ENCODE data around the gene PROSER3. TPM values are rescaled to one million over a fixed set of nuclear protein-coding genes. Genes with fewer than 3 reads are reported as not detected.

The PROSER3 gene
- total RNA-seq, 1 experiment from 2014 or later, result 37.3 TPM

DNA sequence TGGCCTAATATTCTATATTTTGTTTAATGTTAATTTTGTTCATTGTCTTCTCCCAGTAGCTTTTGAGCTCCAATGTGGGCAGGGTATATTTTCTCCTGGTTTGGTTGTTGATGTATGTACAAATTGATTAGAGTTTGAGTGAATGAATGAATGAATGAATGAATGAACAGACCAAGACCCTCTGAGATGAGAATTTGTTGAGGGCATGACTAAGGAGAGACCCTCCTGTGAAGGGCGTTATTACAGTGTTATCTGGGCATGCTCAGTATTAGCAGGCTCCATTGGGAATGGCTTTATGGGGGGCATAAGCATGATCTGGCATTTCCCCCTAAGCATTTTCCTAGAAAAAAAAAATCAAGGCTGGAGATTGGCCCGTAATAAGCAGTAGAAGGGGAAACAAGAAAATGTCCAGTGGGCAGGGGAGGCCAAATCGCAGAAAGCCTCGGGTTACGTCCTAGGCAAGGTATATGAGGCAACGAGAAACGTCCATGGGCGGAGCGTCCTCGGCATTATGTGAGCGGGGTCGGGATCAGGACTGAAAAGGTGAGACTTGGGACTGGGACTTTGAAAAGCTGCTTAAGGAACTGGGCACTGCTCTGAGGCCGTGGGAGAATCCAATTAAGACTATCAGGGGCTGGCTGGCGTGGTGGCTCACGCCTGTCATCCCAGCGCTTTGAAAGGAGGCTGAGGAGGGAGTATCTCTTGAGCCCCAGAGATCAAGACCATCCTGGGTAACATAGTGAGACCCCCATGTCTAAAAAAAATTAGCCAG is 16.5 kb downstream of the PROSER3 start:
- ChIA-PET CTCF (no interaction called here), POLR2A (interaction anchor here (0.9 to 1.5 kb wide), 2 partner anchors 26 to 34 kb away, joined by 3 to 7 read pairs; partner anchors contain the start of gene LIN37)
- peaks cover 6% of the 10 kb centered on the region for H3K36me3 Mint-ChIP-seq (ENCODE audit: insufficient read depth, unreplicated experiment)
- no peak for DNase-seq (ENCODE audit: unreplicated experiment)
- TF ChIP-seq CTCF (IDR thresholded peaks at IDR 0.05; ENCODE audit: unreplicated experiment), result no peak
- H3K4me3 Mint-ChIP-seq (ENCODE audit: unreplicated experiment), result peak overlapping the region; percentile 79
- H3K27me3 Mint-ChIP-seq (ENCODE audit: insufficient read depth, unreplicated experiment), result no peaks in the 10 kb centered on the region
- peaks cover 17% of the 10 kb centered on the region for H3K4me1 Mint-ChIP-seq (ENCODE audit: insufficient read depth, unreplicated experiment)
- BruUV-seq (replicated peaks), result no TSS peak
- intact Hi-C loops (cut with micrococcal nuclease), result loop anchor here (10.0 kb wide), 1 partner anchor 160 kb away; the partner anchor contains the start of gene LRFN3
- H3K9me3 Mint-ChIP-seq (ENCODE audit: unreplicated experiment), result no peaks in the 10 kb centered on the region
- no peak overlapping the region for H3K27ac Mint-ChIP-seq (ENCODE audit: low read depth, unreplicated experiment)

- Mint-ChIP-seq H3K36me3 (ENCODE audit: insufficient read depth, unreplicated experiment) (peaks cover 6% of the 10 kb centered on the region), H3K4me3 (ENCODE audit: unreplicated experiment) (peak overlapping the region; percentile 79), H3K27me3 (ENCODE audit: insufficient read depth, unreplicated experiment) (no peaks in the 10 kb centered on the region), H3K27ac (ENCODE audit: low read depth, unreplicated experiment) (no peak overlapping the region), H3K4me1 (ENCODE audit: insufficient read depth, unreplicated experiment) (peaks cover 17% of the 10 kb centered on the region), H3K9me3 (ENCODE audit: unreplicated experiment) (no peaks in the 10 kb centered on the region)
- BruUV-seq (replicated peaks), result no TSS peak
- DNase-seq (ENCODE audit: unreplicated experiment), result no peak
- no peak for TF ChIP-seq CTCF (IDR thresholded peaks at IDR 0.05; ENCODE audit: unreplicated experiment)
- POLR2A ChIA-PET, result interaction anchor here (1.5 kb wide), 1 partner anchor 27 kb away, joined by 7 read pairs; the partner anchor contains the start of gene LIN37
- CTCF ChIA-PET, result no interaction called here
- intact Hi-C loops (cut with micrococcal nuclease), result loop anchor here (10.0 kb wide), 1 partner anchor 160 kb away; the partner anchor contains the start of gene LRFN3
These were observed 17.0 kb downstream of the PROSER3 start for GRCh38 chr19:35775046-35775297.

- POLR2A ChIA-PET, result interaction anchor here (1.0 to 1.5 kb wide), 2 partner anchors 27 kb away, joined by 4 to 7 read pairs; partner anchors contain the start of gene LIN37
- Mint-ChIP-seq H3K4me1 (ENCODE audit: insufficient read depth, unreplicated experiment) (peaks cover 17% of the 10 kb centered on the region), H3K36me3 (ENCODE audit: insufficient read depth, unreplicated experiment) (peaks cover 6% of the 10 kb centered on the region), H3K27me3 (ENCODE audit: insufficient read depth, unreplicated experiment) (no peaks in the 10 kb centered on the region), H3K27ac (ENCODE audit: low read depth, unreplicated experiment) (no peak within 1 kb of the TSS), H3K4me3 (ENCODE audit: unreplicated experiment) (peak within 1 kb of the TSS; percentile 79), H3K9me3 (ENCODE audit: unreplicated experiment) (no peaks in the 10 kb centered on the region)
- CTCF ChIA-PET, result no interaction called here
- DNase-seq (ENCODE audit: unreplicated experiment), result peak; percentile 99
- TF ChIP-seq CTCF (IDR thresholded peaks at IDR 0.05; ENCODE audit: unreplicated experiment), result no peak
- BruUV-seq (replicated peaks), result no TSS peak
- intact Hi-C loops (cut with micrococcal nuclease), result loop anchor here (10.0 kb wide), 1 partner anchor 159 kb away; the partner anchor contains the start of gene LRFN3
These were observed 17.5 kb downstream of the PROSER3 start, which contains the start of gene ARHGAP33 for GRCh38 chr19:35775298-35776101. Gene ARHGAP33 (plus strand): TSS chr19:35775564. CDS start chr19:35775659, 95 bp downstream.
